HEK293 (cell line): ENCODE results near the gene EED.

Experiments
- GLIS2 ChIP-seq: fragments of 450-650 bp; formaldehyde crosslinking; IDR thresholded peaks from 2 replicates; pipeline ENCODE4 v1.5.1; 2016; ENCODE audit warnings: missing biosample characterization, missing genetic modification characterization
- KLF17 ChIP-seq: fragments of 450-650 bp; formaldehyde crosslinking; IDR thresholded peaks from 2 replicates; pipeline ENCODE4 v1.5.1; 2016; ENCODE audit warnings: missing biosample characterization, missing genetic modification characterization
- PRDM4 ChIP-seq: fragments of 450-650 bp; formaldehyde crosslinking; IDR thresholded peaks from 2 replicates; pipeline ENCODE4 v1.5.1; 2017; ENCODE audit warnings: missing biosample characterization, missing genetic modification characterization
- SALL2 ChIP-seq: fragments of 450-650 bp; formaldehyde crosslinking; IDR thresholded peaks from 2 replicates; pipeline ENCODE4 v1.5.0; 2017; ENCODE audit warnings: missing biosample characterization, mild to moderate bottlenecking, missing genetic modification characterization, borderline replicate concordance
- SP2 ChIP-seq: fragments of 450-650 bp; formaldehyde crosslinking; IDR thresholded peaks from 2 replicates; pipeline ENCODE4 v1.5.1; 2016; ENCODE audit warnings: missing biosample characterization, missing genetic modification characterization
- ZBTB44 ChIP-seq: fragments of 450-650 bp; IDR thresholded peaks from 2 replicates; pipeline ENCODE4 v1.5.1; 2018; ENCODE audit warnings: missing biosample characterization, mild to moderate bottlenecking, missing genetic modification characterization
- ZBTB6 ChIP-seq: fragments of 450-650 bp; formaldehyde crosslinking; IDR thresholded peaks from 2 replicates; pipeline ENCODE4 v1.5.1; 2017; ENCODE audit warnings: missing biosample characterization, missing genetic modification characterization
- ZNF10 ChIP-seq: fragments of 450-650 bp; formaldehyde crosslinking; IDR thresholded peaks from 2 replicates; pipeline ENCODE4 v1.5.1; 2017; ENCODE audit warnings: missing biosample characterization, missing genetic modification characterization
- ZNF114 ChIP-seq: fragments of 450-650 bp; formaldehyde crosslinking; IDR thresholded peaks from 2 replicates; pipeline ENCODE4 v1.5.0; 2017; ENCODE audit warnings: missing biosample characterization, missing genetic modification characterization
- ZNF175 ChIP-seq: fragments of 450-650 bp; formaldehyde crosslinking; IDR thresholded peaks from 2 replicates; pipeline ENCODE4 v1.5.1; 2016; ENCODE audit warnings: missing biosample characterization, missing genetic modification characterization
- ZNF211 ChIP-seq: fragments of 450-650 bp; formaldehyde crosslinking; IDR thresholded peaks from 2 replicates; pipeline ENCODE4 v1.5.1; 2016; ENCODE audit warnings: low read depth, missing biosample characterization, missing genetic modification characterization
- ZNF221 ChIP-seq: fragments of 450-650 bp; formaldehyde crosslinking; IDR thresholded peaks from 2 replicates; pipeline ENCODE4 v1.5.1; 2017; ENCODE audit warnings: missing biosample characterization, missing genetic modification characterization, borderline replicate concordance
- ZNF223 ChIP-seq: fragments of 450-650 bp; formaldehyde crosslinking; IDR thresholded peaks from 2 replicates; pipeline ENCODE4 v1.5.1; 2016; ENCODE audit warnings: missing biosample characterization, missing genetic modification characterization
- ZNF324 ChIP-seq: fragments of 450-650 bp; formaldehyde crosslinking; IDR thresholded peaks from 2 replicates; pipeline ENCODE4 v1.5.1; 2016; ENCODE audit warnings: missing biosample characterization, missing genetic modification characterization
- ZNF350 ChIP-seq: fragments of 450-650 bp; formaldehyde crosslinking; IDR thresholded peaks from 2 replicates; pipeline ENCODE4 v1.5.0; 2017; ENCODE audit warnings: missing biosample characterization, mild to moderate bottlenecking, missing genetic modification characterization
- ZNF37A ChIP-seq: fragments of 450-650 bp; IDR thresholded peaks from 2 replicates; pipeline ENCODE4 v1.5.1; 2018; ENCODE audit warnings: missing biosample characterization, missing genetic modification characterization
- ZNF404 ChIP-seq: fragments of 450-650 bp; formaldehyde crosslinking; IDR thresholded peaks from 2 replicates; pipeline ENCODE4 v1.5.1; 2017; ENCODE audit warnings: missing biosample characterization, missing genetic modification characterization
- ZNF426 ChIP-seq: fragments of 450-650 bp; formaldehyde crosslinking; IDR thresholded peaks from 2 replicates; pipeline ENCODE4 v1.5.1; 2017; ENCODE audit warnings: missing biosample characterization, missing genetic modification characterization, mild to moderate bottlenecking, inconsistent platforms, moderate library complexity
- ZNF449 ChIP-seq: fragments of 450-650 bp; formaldehyde crosslinking; IDR thresholded peaks from 2 replicates; pipeline ENCODE4 v1.5.1; 2017; ENCODE audit warnings: missing biosample characterization, mild to moderate bottlenecking, missing genetic modification characterization, moderate library complexity
- ZNF473 ChIP-seq: fragments of 450-650 bp; formaldehyde crosslinking; IDR thresholded peaks from 2 replicates; pipeline ENCODE4 v1.5.1; 2017; ENCODE audit warnings: missing biosample characterization, missing genetic modification characterization
- ZNF555 ChIP-seq: fragments of 450-650 bp; formaldehyde crosslinking; conservative IDR thresholded peaks from 2 replicates; pipeline ENCODE4 v1.5.1; 2017; ENCODE audit warnings: missing biosample characterization, mild to moderate bottlenecking, missing genetic modification characterization, inconsistent platforms
- ZNF561 ChIP-seq: fragments of 450-650 bp; IDR thresholded peaks from 2 replicates; pipeline ENCODE4 v1.5.1; 2018; ENCODE audit warnings: missing biosample characterization, missing genetic modification characterization, borderline replicate concordance
- ZNF660 ChIP-seq: fragments of 450-650 bp; IDR thresholded peaks from 2 replicates; pipeline ENCODE4 v1.5.1; 2018; ENCODE audit warnings: missing biosample characterization, mild to moderate bottlenecking, missing genetic modification characterization
- ZNF677 ChIP-seq: fragments of 450-650 bp; IDR thresholded peaks from 2 replicates; pipeline ENCODE4 v1.5.0; 2018; ENCODE audit warnings: missing biosample characterization, mild to moderate bottlenecking, missing genetic modification characterization, moderate library complexity
- ZNF76 ChIP-seq: fragments of 450-650 bp; formaldehyde crosslinking; IDR thresholded peaks from 2 replicates; pipeline ENCODE4; 2016; ENCODE audit warnings: low read depth, missing biosample characterization, missing genetic modification characterization, borderline replicate concordance
- ZNF777 ChIP-seq: fragments of 450-650 bp; formaldehyde crosslinking; IDR thresholded peaks from 2 replicates; pipeline ENCODE4 v1.5.1; 2017; ENCODE audit warnings: missing biosample characterization, missing genetic modification characterization, borderline replicate concordance
- ZNF837 ChIP-seq: fragments of 450-650 bp; formaldehyde crosslinking; IDR thresholded peaks from 2 replicates; pipeline ENCODE4 v1.5.1; 2016; ENCODE audit warnings: missing biosample characterization, missing genetic modification characterization
- ZSCAN30 ChIP-seq: fragments of 450-650 bp; IDR thresholded peaks from 2 replicates; pipeline ENCODE4 v1.5.1; 2018; ENCODE audit warnings: missing biosample characterization, mild to moderate bottlenecking, missing genetic modification characterization, moderate library complexity
- ZSCAN5A ChIP-seq: fragments of 450-650 bp; formaldehyde crosslinking; IDR thresholded peaks from 2 replicates; pipeline ENCODE4 v1.5.1; 2016; ENCODE audit warnings: missing biosample characterization, missing genetic modification characterization

The EED gene

GRCh38 chr11:86244522-86245368 is at the start of gene EED (continued):
- no peak for TF ChIP-seq ZNF777 (tag by site-specific recombination)
- TF ChIP-seq ZNF114: no peak
- no peak for TF ChIP-seq ZNF175
- no peak for TF ChIP-seq ZNF211 (tag by site-specific recombination)
- no peak for TF ChIP-seq ZNF837 (tag by site-specific recombination)
- no peak for TF ChIP-seq ZNF10 (tag by site-specific recombination)
- no peak for TF ChIP-seq ZNF449 (tag by site-specific recombination)
- TF ChIP-seq ZNF660: peak; percentile 74
- no peak for TF ChIP-seq ZSCAN5A (tag by site-specific recombination)
- TF ChIP-seq KLF17 (tag by site-specific recombination): peak; percentile 72; the same call in 1 of the 2 replicates
- peak; percentile 93 for TF ChIP-seq ZNF76
- TF ChIP-seq ZNF473 (tag by site-specific recombination): no peak
- peak; percentile 74 for TF ChIP-seq GLIS2 (tag by site-specific recombination)
- no peak for TF ChIP-seq ZNF350 (tag by site-specific recombination)
- TF ChIP-seq ZNF37A (tag by site-specific recombination): no peak
- TF ChIP-seq ZNF677 (tag by site-specific recombination): no peak
- TF ChIP-seq PRDM4 (tag by site-specific recombination): no peak; the same call in 1 of the 2 replicates
- no peak for TF ChIP-seq ZBTB44 (tag by site-specific recombination)
- TF ChIP-seq ZNF561 (tag by site-specific recombination): peak; percentile 83
- no peak for TF ChIP-seq ZNF426 (tag by site-specific recombination)
- TF ChIP-seq ZBTB6 (tag by site-specific recombination): no peak
- TF ChIP-seq ZNF223 (tag by site-specific recombination): no peak
- no peak for TF ChIP-seq ZNF555 (tag by site-specific recombination)
- TF ChIP-seq SP2: peak; percentile 59
- TF ChIP-seq ZNF404 (tag by site-specific recombination): no peak
- no peak for TF ChIP-seq SALL2 (tag by site-specific recombination)
- peak; percentile 48; the same call in 1 of the 2 replicates for TF ChIP-seq ZSCAN30 (tag by site-specific recombination)
- TF ChIP-seq ZNF221: no peak
- no peak for TF ChIP-seq ZNF324
